ENCODE data around the gene PANK1.

DNA sequence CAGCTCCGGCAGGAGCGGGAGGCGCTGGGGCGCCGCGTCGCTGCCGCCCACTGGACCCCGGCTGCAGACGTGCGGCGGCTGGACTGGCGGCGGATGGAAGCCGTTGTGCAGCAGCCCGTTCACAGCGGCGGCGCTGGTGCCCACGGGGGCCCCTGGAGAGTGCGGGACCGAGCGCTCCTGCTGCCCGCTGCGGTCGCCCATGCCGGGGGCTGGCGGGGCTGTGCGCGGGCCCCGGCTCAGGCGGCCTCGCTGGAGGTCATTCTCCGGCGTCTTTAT, 413 bp downstream of the PANK1 start:
- TF ChIP-seq CTCF (IDR thresholded peaks at IDR 0.05) (no peak), ZFX (IDR thresholded peaks at IDR 0.05; ENCODE audit: borderline replicate concordance) (no peak)
